DOHH2 (cell line): ENCODE data around the gene TLNRD1.

Experiments
- H3F3A ChIP-seq: fragments of 200-600 bp; sonication (generic), shearing (Covaris generic); 2 replicates; pipeline ENCODE4 v1.6.0; 2016; ENCODE audit warnings: antibody characterized with exemption, mild to moderate bottlenecking; ENCODE audit not compliant: control insufficient read depth, insufficient read depth
- H3K27ac ChIP-seq: fragments of 200-600 bp; sonication (generic); 2 replicates; pipeline ENCODE4 v1.5.1; 2014; ENCODE audit warnings: low read depth, mild to moderate bottlenecking, low read length, moderate library complexity
- H3K27me3 ChIP-seq: fragments of 200-600 bp; sonication (generic); 2 replicates; pipeline ENCODE4 v1.6.1; 2014; ENCODE audit warnings: mild to moderate bottlenecking, low read length, mixed read lengths; ENCODE audit not compliant: control insufficient read depth
- H3K36me3 ChIP-seq: fragments of 200-600 bp; sonication (generic); 2 replicates; pipeline ENCODE4 v1.6.1; 2014; ENCODE audit warnings: mild to moderate bottlenecking, low read length, moderate library complexity, mixed read lengths; ENCODE audit not compliant: control insufficient read depth
- H3K4me1 ChIP-seq: fragments of 200-600 bp; sonication (generic); 2 replicates; pipeline ENCODE4 v1.6.1; 2014; ENCODE audit warnings: mild to moderate bottlenecking, low read length, mixed read lengths; ENCODE audit not compliant: control insufficient read depth
- H3K4me2 ChIP-seq: fragments of 200-600 bp; sonication (generic); 2 replicates; pipeline ENCODE4 v1.6.0; 2014; ENCODE audit warnings: mild to moderate bottlenecking, low read length, moderate library complexity
- H3K4me3 ChIP-seq: fragments of 200-600 bp; sonication (generic); 2 replicates; pipeline ENCODE4 v1.5.1; 2014; ENCODE audit warnings: mild to moderate bottlenecking, low read length, mixed read lengths
- H3K79me2 ChIP-seq: fragments of 200-600 bp; sonication (generic); 2 replicates; pipeline ENCODE4 v1.6.1; 2014; ENCODE audit warnings: mild to moderate bottlenecking, low read length, mixed read lengths; ENCODE audit not compliant: control insufficient read depth
- H3K9me2 ChIP-seq: fragments of 200-600 bp; sonication (generic); replicated peaks from 2 replicates; pipeline ENCODE4 v1.6.1; 2014; ENCODE audit warnings: mild to moderate bottlenecking, low read length, mixed read lengths; ENCODE audit not compliant: control insufficient read depth
- H3K9me3 ChIP-seq: fragments of 200-600 bp; sonication (generic); 2 replicates; pipeline ENCODE4 v1.6.1; 2014; ENCODE audit warnings: antibody characterized with exemption, low read length, mixed read lengths; ENCODE audit not compliant: control insufficient read depth, insufficient read depth
- H4K20me1 ChIP-seq: fragments of 200-600 bp; sonication (generic); 2 replicates; pipeline ENCODE4 v1.6.0; 2014; ENCODE audit warnings: low read depth, mild to moderate bottlenecking, antibody characterized with exemption, low read length, moderate library complexity; ENCODE audit not compliant: control insufficient read depth, insufficient read depth
- CTCF ChIP-seq: fragments of 200-600 bp; sonication (generic); IDR thresholded peaks from one replicate; pipeline ENCODE4 v1.5.1; 2014; ENCODE audit warnings: antibody characterized with exemption, mild to moderate bottlenecking, low read depth, low read length; ENCODE audit not compliant: poor library complexity, severe bottlenecking
- EZH2phosphoT487 ChIP-seq: fragments of 200-600 bp; sonication (generic); IDR thresholded peaks from 2 replicates; pipeline ENCODE4 v1.6.1; 2017; ENCODE audit warnings: borderline replicate concordance, mild to moderate bottlenecking, antibody characterized with exemption, low read length, moderate library complexity, mixed read lengths

TLNRD1 gene

DNA sequence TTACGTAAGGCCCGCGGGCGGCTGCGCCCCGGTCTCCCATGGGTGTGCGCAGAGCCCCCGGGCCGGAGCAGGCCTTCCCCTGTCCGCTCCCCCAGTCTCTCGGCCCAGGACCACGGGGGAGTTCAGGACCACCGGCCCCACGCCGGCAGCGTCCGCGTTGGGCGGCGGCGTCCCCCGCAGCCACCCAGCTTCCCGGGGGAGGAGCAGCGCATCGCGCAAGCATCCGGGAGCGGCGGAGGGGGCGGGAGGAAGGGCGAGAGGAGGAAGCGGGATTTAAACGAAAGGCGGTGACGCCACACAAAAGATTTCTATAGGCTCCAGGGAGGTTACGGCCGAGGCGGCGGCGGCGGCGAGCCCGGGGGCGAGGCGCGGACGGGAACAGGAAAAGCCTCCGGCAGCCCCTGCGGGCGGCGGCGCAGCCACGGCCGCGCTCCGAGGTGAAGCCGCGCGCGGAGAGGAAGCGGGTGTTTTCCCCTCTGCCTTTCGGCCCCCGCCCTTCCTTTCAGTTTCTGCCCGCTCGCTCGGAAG lies at the start of gene TLNRD1:
Gene TLNRD1, plus strand, starts transcription at position 300 of the 528 bp plus-strand sequence. CDS start 1,349 bp downstream, outside the sequence.
- Histone ChIP-seq H3K36me3 (peaks cover 31% of the 10 kb centered on the region), H3K4me2 (peak within 1 kb of the TSS; percentile 85), H3K4me3 (peak within 1 kb of the TSS; percentile 81), H3K27ac (peak within 1 kb of the TSS; percentile 79), H3F3A (peaks cover 13% of the 10 kb centered on the region; the same call in 1 of the 2 replicates), H3K9me3 (peaks cover 3% of the 10 kb centered on the region; the same call in 1 of the 2 replicates), H3K9me2 (no peaks in the 10 kb centered on the region), H3K79me2 (peaks cover 60% of the 10 kb centered on the region), H3K27me3 (no peaks in the 10 kb centered on the region), H3K4me1 (peaks cover 34% of the 10 kb centered on the region), H4K20me1 (peaks cover 19% of the 10 kb centered on the region; the same call in 1 of the 2 replicates)
- TF ChIP-seq EZH2phosphoT487 (no peak), CTCF (no peak)

- H3K4me3 ChIP-seq, result no peak overlapping the region
- TF ChIP-seq EZH2phosphoT487 (no peak), CTCF (no peak)
Observed at GRCh38 chr15:80951941-80952340, 48.8 kb upstream of the TLNRD1 start.

DNA sequence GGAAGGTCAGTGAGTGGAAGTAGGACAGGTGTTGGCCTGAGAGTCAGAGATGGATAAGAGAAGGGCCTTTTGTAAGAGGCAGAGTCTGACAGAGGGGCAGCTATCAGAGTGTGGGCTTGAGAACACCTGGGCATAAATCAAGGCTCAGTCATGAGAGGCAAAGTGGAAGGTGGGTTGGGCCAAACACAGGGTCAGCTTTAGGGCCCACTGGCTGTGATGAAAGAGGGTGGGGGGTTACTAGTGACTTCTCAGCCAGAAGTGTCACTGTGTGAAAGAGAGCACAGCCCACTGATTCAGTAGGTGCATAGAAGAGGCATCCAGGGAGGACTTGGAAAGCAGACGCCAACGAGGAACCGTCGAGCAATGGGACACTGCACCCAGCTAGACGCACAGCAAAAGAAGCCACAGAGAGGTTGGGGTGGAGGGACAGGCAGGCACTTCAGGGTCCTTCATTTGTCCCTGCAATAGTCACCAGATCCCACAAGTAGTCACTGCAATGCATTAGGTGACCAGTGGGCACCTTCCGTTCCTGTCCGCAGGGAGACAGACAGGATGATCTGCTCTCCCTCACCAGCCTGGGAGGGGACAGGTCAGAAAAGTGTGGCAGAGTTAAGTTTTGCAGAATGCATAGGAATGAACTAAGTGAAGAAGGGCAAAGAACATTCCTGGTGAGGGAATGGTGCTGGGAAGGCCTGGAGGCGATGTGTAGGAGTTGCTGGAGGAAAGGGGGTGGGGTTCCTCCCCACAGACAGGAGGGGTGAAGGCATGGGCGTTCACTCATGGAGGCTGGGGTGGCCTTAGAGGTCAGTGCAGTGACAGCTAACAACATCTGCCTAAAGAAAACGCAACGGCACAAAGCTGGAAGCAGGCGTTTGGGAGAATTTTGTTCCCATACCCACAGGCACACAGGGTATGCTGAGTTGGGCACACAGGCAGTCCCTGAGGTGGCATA lies 47.4 kb upstream of the TLNRD1 start:
- Histone ChIP-seq H4K20me1 (no peaks in the 10 kb centered on the region), H3K9me2 (no peaks in the 10 kb centered on the region), H3F3A (no peaks in the 10 kb centered on the region), H3K4me2 (no peak overlapping the region), H3K79me2 (no peaks in the 10 kb centered on the region), H3K36me3 (peaks cover 11% of the 10 kb centered on the region), H3K4me1 (no peaks in the 10 kb centered on the region), H3K4me3 (no peak overlapping the region), H3K9me3 (no peaks in the 10 kb centered on the region), H3K27me3 (no peaks in the 10 kb centered on the region), H3K27ac (no peak overlapping the region)
- TF ChIP-seq CTCF, result no peak
- no peak for TF ChIP-seq EZH2phosphoT487

More at GRCh38 chr15:80951941-80952340, 48.8 kb upstream of the TLNRD1 start:
- Histone ChIP-seq H3K4me2 (no peak overlapping the region), H3F3A (no peaks in the 10 kb centered on the region), H3K36me3 (peaks cover 17% of the 10 kb centered on the region), H4K20me1 (no peaks in the 10 kb centered on the region), H3K4me1 (no peaks in the 10 kb centered on the region), H3K27ac (no peak overlapping the region), H3K27me3 (no peaks in the 10 kb centered on the region), H3K79me2 (no peaks in the 10 kb centered on the region), H3K9me2 (no peaks in the 10 kb centered on the region), H3K9me3 (no peaks in the 10 kb centered on the region)
